ELR (cell line): Measurements from ENCODE around the gene IL6ST.

Experiments used
- DNase-seq: peaks from one replicate; pipeline ENCODE4 v3.0.0-alpha.2; 2015; ENCODE audit warnings: low read depth

Gene IL6ST

DNA sequence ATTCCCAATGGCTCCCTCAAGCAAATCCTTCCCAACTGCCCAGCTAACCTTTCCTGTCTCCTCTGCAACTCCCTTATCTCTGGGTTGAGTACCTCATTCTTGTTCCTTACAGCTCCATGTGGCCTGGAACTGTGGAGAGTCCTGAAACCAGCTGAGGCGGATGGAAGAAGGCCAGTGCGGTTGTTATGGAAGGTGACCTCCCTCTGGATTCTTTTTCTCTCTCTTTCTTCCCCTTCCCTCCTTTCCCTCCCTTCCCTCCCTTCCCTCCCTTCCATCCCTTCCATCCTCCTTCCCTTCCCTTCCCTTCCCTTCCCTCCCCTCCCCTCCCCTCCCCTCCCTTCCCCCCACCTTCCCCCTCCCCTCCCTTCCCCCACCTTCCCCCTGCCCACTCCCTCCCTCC, 98.5 kb downstream of the IL6ST start:
- DNase-seq = no peak

DNA sequence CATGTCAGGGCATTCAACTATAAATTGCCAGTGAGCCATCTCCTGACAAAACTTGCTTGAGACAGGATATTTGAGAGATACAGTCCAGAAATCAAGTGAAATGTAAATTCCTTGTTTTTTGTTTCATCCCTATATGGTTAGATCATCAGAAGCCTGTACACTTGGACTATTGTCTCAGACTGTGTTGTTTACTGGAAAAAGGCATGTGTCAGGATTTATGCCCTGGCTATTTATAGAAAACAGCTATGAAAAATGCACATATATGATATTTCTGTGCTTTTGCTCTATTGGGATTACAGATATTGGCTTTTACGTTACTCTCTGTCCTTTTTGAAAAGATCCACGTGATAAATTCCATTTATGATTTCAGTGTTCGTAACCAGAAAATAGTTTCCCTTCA, 99.4 kb downstream of the IL6ST start:
- no peak for DNase-seq

- DNase-seq = no peak
These were observed 100.6 kb downstream of the IL6ST start for GRCh38 chr5:55894135-55894534.

DNA sequence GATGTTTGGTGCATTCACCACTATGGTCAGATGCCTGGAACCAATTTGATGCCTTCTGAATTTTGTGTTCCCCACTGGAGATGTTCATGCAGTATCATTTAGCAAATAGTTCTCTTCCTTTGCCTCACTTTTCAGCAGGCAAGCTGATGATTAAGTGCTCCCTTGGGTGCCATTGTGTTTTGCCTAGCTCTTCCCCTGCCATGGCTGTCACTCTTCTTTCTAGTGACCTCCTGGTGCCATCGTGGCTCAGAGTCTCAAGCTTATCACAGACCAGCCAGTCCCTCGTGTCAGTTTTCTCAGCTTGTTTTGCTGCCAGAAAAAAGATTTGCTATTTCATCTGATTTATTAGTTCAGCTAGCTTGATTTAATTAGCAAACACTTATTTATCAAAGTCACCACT, 102.3 kb downstream of the IL6ST start:
- no peak for DNase-seq

GRCh38 chr5:55888205-55888604, 106.6 kb downstream of the IL6ST start:
- no peak for DNase-seq

DNA sequence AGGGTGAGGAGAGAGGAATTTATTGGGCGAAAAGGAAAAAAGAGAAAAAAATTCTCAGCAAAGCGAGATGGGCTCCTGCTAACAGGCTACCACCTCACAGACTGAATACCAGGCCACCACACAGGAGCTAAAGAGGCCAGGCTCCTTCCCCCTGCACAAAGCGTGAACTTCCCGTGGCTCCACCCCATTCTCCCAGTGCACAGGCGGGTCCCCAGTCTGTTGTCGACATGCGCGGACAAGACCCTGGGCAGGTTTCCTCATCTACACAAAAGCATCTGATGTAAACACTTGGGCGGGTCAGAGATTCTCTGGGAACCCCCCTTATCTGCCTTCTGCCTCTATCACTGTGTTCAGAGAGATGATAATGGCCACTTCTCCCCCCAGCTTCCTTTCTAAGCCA, 109.4 kb downstream of the IL6ST start:
- no peak for DNase-seq
